Loucy (cell line): ENCODE measurements around the gene PARN.

Experiments
- H2AFZ ChIP-seq: fragments of 200-600 bp; sonication (generic); 2 replicates; pipeline ENCODE4 v1.6.0; 2016; ENCODE audit warnings: antibody characterized with exemption, mild to moderate bottlenecking, low read length, moderate library complexity
- H3F3A ChIP-seq: fragments of 200-600 bp; 2 replicates; pipeline ENCODE4 v1.6.0; 2016; ENCODE audit warnings: antibody characterized with exemption, low read depth, mild to moderate bottlenecking
- H3K27me3 ChIP-seq: fragments of 200-600 bp; sonication (generic); 2 replicates; pipeline ENCODE4 v1.6.1; 2014; ENCODE audit warnings: low read length, mild to moderate bottlenecking; ENCODE audit not compliant: insufficient read depth, poor library complexity, severe bottlenecking
- H3K36me3 ChIP-seq: fragments of 200-600 bp; sonication (generic); 2 replicates; pipeline ENCODE4 v1.6.1; 2016; ENCODE audit warnings: low read length; ENCODE audit not compliant: insufficient read depth
- H3K4me1 ChIP-seq: fragments of 200-600 bp; sonication (generic); 2 replicates; pipeline ENCODE4 v1.5.1; 2014; ENCODE audit warnings: low read length, mild to moderate bottlenecking; ENCODE audit not compliant: insufficient read depth, poor library complexity, severe bottlenecking
- H3K4me2 ChIP-seq: fragments of 200-600 bp; sonication (generic); 2 replicates; pipeline ENCODE4 v1.6.0; 2014; ENCODE audit warnings: antibody characterized with exemption, low read length, low read depth, mild to moderate bottlenecking; ENCODE audit not compliant: poor library complexity, severe bottlenecking
- H3K4me3 ChIP-seq: fragments of 200-600 bp; sonication (generic); 2 replicates; pipeline ENCODE4 v1.5.1; 2014; ENCODE audit warnings: low read length, mild to moderate bottlenecking, mixed read lengths; ENCODE audit not compliant: poor library complexity, severe bottlenecking
- H3K79me2 ChIP-seq: fragments of 200-600 bp; sonication (generic); 2 replicates; pipeline ENCODE4 v1.6.1; 2014; ENCODE audit warnings: low read length; ENCODE audit not compliant: insufficient read depth
- H3K9ac ChIP-seq: fragments of 200-600 bp; sonication (generic); 2 replicates; pipeline ENCODE4 v1.6.0; 2014; ENCODE audit warnings: mild to moderate bottlenecking, low read depth, low read length, moderate library complexity; ENCODE audit not compliant: poor library complexity, severe bottlenecking
- H3K9me2 ChIP-seq: fragments of 200-600 bp; sonication (generic); replicated peaks from 2 replicates; pipeline ENCODE4 v1.6.1; 2016; ENCODE audit warnings: low read depth, low read length, mixed read lengths
- H3K9me3 ChIP-seq: fragments of 200-600 bp; sonication (generic); 2 replicates; pipeline ENCODE4 v1.6.1; 2014; ENCODE audit warnings: mild to moderate bottlenecking, antibody characterized with exemption, low read length, low read depth; ENCODE audit not compliant: insufficient read depth
- H4K20me1 ChIP-seq: fragments of 200-600 bp; sonication (generic); 2 replicates; pipeline ENCODE4 v1.6.0; 2014; ENCODE audit warnings: antibody characterized with exemption, low read length, mild to moderate bottlenecking; ENCODE audit not compliant: insufficient read depth, poor library complexity, severe bottlenecking
- EZH2phosphoT487 ChIP-seq: fragments of 200-600 bp; IDR thresholded peaks from 2 replicates; pipeline ENCODE4 v1.6.1; 2018; ENCODE audit warnings: antibody characterized with exemption, mild to moderate bottlenecking, moderate library complexity, borderline replicate concordance
- TF ChIP-seq, protein P1 (sequence below): fragments of 200-600 bp; sonication (generic); conservative IDR thresholded peaks from 2 replicates; pipeline ENCODE4 v1.5.1; 2014; ENCODE audit warnings: mild to moderate bottlenecking, antibody characterized with exemption, low read length

Gene PARN

DNA sequence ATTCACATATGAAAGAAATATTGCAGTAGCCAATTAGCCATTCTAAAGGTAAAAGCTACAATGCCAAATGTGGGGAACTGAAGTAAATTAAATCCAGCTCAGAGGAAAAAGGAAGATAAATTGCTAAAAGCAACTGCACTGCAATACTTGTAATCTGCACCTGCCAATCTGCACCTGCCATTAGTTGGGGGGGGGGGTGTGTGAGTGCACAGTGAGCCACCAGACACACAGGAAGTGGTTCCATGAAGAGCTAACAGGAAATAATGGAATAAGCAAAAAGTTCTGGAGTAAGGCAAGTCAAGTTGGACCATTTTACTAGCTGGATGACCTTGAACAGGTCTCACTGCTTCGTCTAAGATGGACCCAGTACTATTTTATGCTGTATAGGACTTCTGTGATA lies 191.8 kb downstream of the PARN start:
- Histone ChIP-seq H3K4me1 (no peaks in the 10 kb centered on the region), H3K27me3 (no peaks in the 10 kb centered on the region), H3K4me3 (no peak overlapping the region), H3K79me2 (no peaks in the 10 kb centered on the region), H3K9me3 (no peaks in the 10 kb centered on the region), H3K4me2 (no peak overlapping the region), H3F3A (no peaks in the 10 kb centered on the region), H3K9ac (no peak overlapping the region), H4K20me1 (no peaks in the 10 kb centered on the region), H2AFZ (no peak overlapping the region), H3K36me3 (no peaks in the 10 kb centered on the region), H3K9me2 (no peaks in the 10 kb centered on the region)
- TF ChIP-seq, protein P1, sequence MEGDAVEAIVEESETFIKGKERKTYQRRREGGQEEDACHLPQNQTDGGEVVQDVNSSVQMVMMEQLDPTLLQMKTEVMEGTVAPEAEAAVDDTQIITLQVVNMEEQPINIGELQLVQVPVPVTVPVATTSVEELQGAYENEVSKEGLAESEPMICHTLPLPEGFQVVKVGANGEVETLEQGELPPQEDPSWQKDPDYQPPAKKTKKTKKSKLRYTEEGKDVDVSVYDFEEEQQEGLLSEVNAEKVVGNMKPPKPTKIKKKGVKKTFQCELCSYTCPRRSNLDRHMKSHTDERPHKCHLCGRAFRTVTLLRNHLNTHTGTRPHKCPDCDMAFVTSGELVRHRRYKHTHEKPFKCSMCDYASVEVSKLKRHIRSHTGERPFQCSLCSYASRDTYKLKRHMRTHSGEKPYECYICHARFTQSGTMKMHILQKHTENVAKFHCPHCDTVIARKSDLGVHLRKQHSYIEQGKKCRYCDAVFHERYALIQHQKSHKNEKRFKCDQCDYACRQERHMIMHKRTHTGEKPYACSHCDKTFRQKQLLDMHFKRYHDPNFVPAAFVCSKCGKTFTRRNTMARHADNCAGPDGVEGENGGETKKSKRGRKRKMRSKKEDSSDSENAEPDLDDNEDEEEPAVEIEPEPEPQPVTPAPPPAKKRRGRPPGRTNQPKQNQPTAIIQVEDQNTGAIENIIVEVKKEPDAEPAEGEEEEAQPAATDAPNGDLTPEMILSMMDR = no peak
- no peak for TF ChIP-seq EZH2phosphoT487

DNA sequence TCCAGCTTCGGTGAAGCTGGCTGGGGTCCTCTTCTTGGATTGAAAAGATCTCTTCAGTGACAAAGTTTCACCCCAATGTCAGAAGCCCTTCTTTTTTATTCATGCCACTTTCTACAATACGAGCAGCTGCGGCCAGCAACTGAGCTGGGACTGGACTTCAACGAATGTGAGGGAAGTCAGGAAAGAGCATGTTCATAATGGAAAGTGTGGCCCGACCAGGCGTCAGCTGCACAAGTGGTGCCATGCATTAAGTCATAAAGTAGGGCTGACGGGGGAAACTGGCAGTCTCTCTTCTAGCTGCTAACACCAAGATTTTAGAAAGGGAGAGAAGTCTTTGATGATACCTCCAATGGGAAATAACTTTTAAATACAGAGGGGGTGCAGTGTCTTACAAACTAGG lies 192.6 kb downstream of the PARN start:
- H3K4me2 ChIP-seq = no peak overlapping the region

DNA sequence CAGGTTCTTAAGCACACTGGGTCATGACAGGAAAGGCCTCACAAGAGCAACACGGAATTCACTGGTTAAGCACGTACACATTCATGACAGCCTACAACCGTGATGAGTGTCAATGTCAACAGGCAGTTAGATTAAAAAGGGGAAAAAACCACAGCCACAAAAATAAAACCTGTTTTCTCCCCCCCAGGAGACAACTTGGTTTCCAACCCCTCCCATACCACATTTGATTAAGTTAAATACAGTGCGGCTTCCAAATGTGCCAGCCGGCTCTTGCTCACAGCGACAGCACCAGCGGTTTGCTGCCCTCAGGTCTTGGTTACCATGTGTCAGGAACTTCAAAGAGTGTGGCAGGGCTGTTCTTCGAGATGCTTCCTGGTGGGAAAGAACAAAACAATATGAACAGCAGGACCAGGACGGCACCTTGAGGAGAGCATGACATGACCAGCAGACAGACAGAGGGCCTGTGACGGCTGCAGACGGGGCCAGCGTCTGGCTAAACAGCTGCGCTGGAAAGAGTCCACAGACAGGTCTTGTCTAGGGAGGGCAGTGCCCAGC lies 193.6 kb downstream of the PARN start:
- Histone ChIP-seq H3K79me2 (no peaks in the 10 kb centered on the region), H3K4me2 (no peak overlapping the region), H3K27me3 (no peaks in the 10 kb centered on the region), H3K9me2 (no peaks in the 10 kb centered on the region), H3K4me3 (no peak overlapping the region), H4K20me1 (no peaks in the 10 kb centered on the region), H3K9ac (no peak overlapping the region), H3K9me3 (no peaks in the 10 kb centered on the region), H3K36me3 (no peaks in the 10 kb centered on the region), H3F3A (no peaks in the 10 kb centered on the region), H3K4me1 (no peaks in the 10 kb centered on the region), H2AFZ (no peak overlapping the region)
- TF ChIP-seq, protein P1 = no peak
- TF ChIP-seq EZH2phosphoT487 = no peak

More for the DNA sequence above, 192.6 kb downstream of the PARN start:
- no peaks in the 10 kb centered on the region for H3K9me2 ChIP-seq
- no peaks in the 10 kb centered on the region for H3K9me3 ChIP-seq
- H3K4me3 ChIP-seq = no peak overlapping the region
- TF ChIP-seq, protein P1 = no peak
- no peak for TF ChIP-seq EZH2phosphoT487
- H3K79me2 ChIP-seq = no peaks in the 10 kb centered on the region
- no peaks in the 10 kb centered on the region for H3F3A ChIP-seq
- H3K9ac ChIP-seq = no peak overlapping the region
- H4K20me1 ChIP-seq = no peaks in the 10 kb centered on the region
- H2AFZ ChIP-seq = no peak overlapping the region
- H3K27me3 ChIP-seq = no peaks in the 10 kb centered on the region
- H3K4me1 ChIP-seq = no peaks in the 10 kb centered on the region
- H3K36me3 ChIP-seq = no peaks in the 10 kb centered on the region
